Measurements from ENCODE around the gene SGPL1.

SGPL1 gene

DNA sequence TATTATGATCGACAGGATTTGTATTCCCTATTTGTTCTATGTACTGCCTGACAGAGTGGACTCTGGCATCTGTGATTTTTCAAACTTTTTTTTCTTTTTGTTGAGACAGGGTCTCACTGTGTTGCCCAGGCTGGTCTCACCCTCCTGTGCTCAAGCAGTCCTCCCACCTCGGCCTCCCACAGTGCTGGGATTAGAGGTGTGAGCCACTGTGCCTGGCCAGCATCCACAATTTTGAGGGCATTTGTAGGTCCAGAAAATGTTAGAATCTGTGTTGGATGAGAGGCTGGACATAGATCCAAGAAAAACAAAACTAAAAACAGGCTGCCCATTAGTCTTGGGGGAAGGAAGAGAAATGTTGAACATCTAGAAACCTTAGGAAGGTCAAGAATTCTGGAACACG lies 34.3 kb downstream of the SGPL1 start:
- no peak overlapping the region for H4K8ac ChIP-seq (ENCODE audit: low read depth, low read length)
- no peak overlapping the region for H3K4me3 ChIP-seq (ENCODE audit: low read length in 2 of 2)
- H3K4ac ChIP-seq (ENCODE audit: low read length) = no peak overlapping the region
- H4K91ac ChIP-seq (ENCODE audit: low read depth, low read length, poor library complexity) = no peak overlapping the region
- no peaks in the 10 kb centered on the region for H3K9me3 ChIP-seq (replicated peaks in 1 of 2; ENCODE audit: control insufficient read depth in 2 of 2, insufficient read depth in 1 of 2, low read depth in 1 of 2, low read length in 2 of 2)
- H3K9ac ChIP-seq (ENCODE audit: low read depth, low read length, poor library complexity) = no peak overlapping the region
- no peak overlapping the region for H3K4me2 ChIP-seq (ENCODE audit: insufficient read depth, low read length, poor library complexity, severe bottlenecking)
- no peaks in the 10 kb centered on the region for H3K27me3 ChIP-seq (ENCODE audit: control insufficient read depth in 3 of 3, insufficient read depth in 3 of 3, low read depth in 1 of 3, low read length in 3 of 3)
- H3K79me1 ChIP-seq (ENCODE audit: low read depth, low read length) = no peaks in the 10 kb centered on the region
- DNase-seq (ENCODE audit: low spot score) = no peak
- no peak overlapping the region for H2AK5ac ChIP-seq (ENCODE audit: low read depth, low read length)
- no CpG with 5 or more reads among the region's 3 CpGs for WGBS, 2 donors (ENCODE audit: extremely low coverage in 2 of 2, insufficient read length in 2 of 2, insufficient replicate concordance in 1 of 2)
- H2BK12ac ChIP-seq (ENCODE audit: low read length) = no peak overlapping the region
- H3K4me1 ChIP-seq (ENCODE audit: control insufficient read depth in 2 of 2, insufficient read depth in 1 of 2, low read depth in 1 of 2, low read length in 2 of 2) = no peaks in the 10 kb centered on the region
- H2AFZ ChIP-seq (ENCODE audit: low read length) = no peak overlapping the region
- no peak overlapping the region for H3K18ac ChIP-seq (ENCODE audit: low read length)
- no peak overlapping the region for H3K27ac ChIP-seq (replicated peaks; ENCODE audit: low read length)
- no peak overlapping the region for H2BK15ac ChIP-seq (ENCODE audit: low read length)
- H3K23ac ChIP-seq (ENCODE audit: low read depth, low read length, poor library complexity) = no peak overlapping the region
- no peak overlapping the region for H3K14ac ChIP-seq (ENCODE audit: low read length)
- peaks cover 10 to 93% of the 10 kb centered on the region in 2 donors for H3K36me3 ChIP-seq (replicated peaks in 1 of 2; ENCODE audit: control insufficient read depth in 2 of 2, insufficient read depth in 2 of 2, low read length in 2 of 2)
- H2BK120ac ChIP-seq (ENCODE audit: low read depth, low read length) = no peak overlapping the region
- no peak overlapping the region for H2BK5ac ChIP-seq (ENCODE audit: low read length)

DNA sequence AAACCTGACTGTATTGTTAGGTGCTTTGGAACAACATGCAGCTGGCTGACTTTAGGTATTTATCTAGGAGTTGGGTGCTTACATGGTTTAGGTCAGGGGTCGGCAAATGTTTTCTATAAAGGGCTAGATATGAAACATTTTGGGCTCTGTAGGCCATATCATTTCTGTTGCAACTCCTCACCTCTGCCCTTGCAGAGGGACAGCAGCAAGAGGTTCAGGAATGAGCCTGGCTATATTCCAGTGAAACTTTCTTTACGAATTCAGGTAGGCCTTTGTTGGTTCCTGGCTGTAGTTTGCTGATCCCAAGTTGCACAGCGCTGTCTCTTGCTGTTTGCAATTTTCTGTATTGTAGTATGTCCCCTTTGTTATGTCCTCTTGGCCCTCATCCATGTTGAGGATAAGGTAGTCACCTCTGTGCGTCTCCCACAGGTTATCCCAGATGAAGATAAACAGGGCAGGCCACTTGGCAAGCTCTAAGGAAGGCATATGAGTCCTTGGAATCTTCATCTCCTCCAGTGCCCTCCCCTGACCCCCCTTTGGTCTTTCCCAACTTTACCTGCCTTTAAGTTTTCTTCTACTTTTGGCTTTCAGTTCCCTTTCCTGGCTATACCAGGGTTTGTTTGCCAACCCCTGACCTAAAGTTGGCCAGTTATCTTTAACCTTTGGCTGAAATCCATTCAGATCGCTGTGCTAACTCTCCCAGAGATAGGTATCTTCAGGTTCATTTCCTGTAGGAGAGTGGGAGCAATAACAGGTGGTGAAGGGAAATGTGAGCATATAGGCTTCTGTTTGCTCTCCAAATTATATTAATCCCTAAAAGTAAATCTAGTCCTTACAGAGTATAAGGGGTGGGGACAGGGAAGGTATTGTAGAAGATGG lies 36.1 kb downstream of the SGPL1 start:
- no peak for DNase-seq (ENCODE audit: low spot score)
- Histone ChIP-seq H3K4me3 (ENCODE audit: low read length in 2 of 2) (no peak overlapping the region), H2AFZ (ENCODE audit: low read length) (no peak overlapping the region), H2BK5ac (ENCODE audit: low read length) (no peak overlapping the region), H3K36me3 (replicated peaks in 1 of 2; ENCODE audit: control insufficient read depth in 2 of 2, insufficient read depth in 2 of 2, low read length in 2 of 2) (peaks cover 9 to 93% of the 10 kb centered on the region in 2 donors), H4K91ac (ENCODE audit: low read depth, low read length, poor library complexity) (no peak overlapping the region), H3K18ac (ENCODE audit: low read length) (no peak overlapping the region), H3K27me3 (ENCODE audit: control insufficient read depth in 3 of 3, insufficient read depth in 3 of 3, low read depth in 1 of 3, low read length in 3 of 3) (no peaks in the 10 kb centered on the region), H2BK15ac (ENCODE audit: low read length) (no peak overlapping the region), H3K4me2 (ENCODE audit: insufficient read depth, low read length, poor library complexity, severe bottlenecking) (no peak overlapping the region), H3K79me1 (ENCODE audit: low read depth, low read length) (no peaks in the 10 kb centered on the region), H4K8ac (ENCODE audit: low read depth, low read length) (no peak overlapping the region), H2BK120ac (ENCODE audit: low read depth, low read length) (no peak overlapping the region), H3K14ac (ENCODE audit: low read length) (no peak overlapping the region), H2BK12ac (ENCODE audit: low read length) (no peak overlapping the region), H3K4ac (ENCODE audit: low read length) (no peak overlapping the region), H3K9me3 (replicated peaks in 1 of 2; ENCODE audit: control insufficient read depth in 2 of 2, insufficient read depth in 1 of 2, low read depth in 1 of 2, low read length in 2 of 2) (no peaks in the 10 kb centered on the region), H3K27ac (replicated peaks; ENCODE audit: low read length) (no peak overlapping the region), H2AK5ac (ENCODE audit: low read depth, low read length) (no peak overlapping the region), H3K9ac (ENCODE audit: low read depth, low read length, poor library complexity) (no peak overlapping the region), H3K23ac (ENCODE audit: low read depth, low read length, poor library complexity) (no peak overlapping the region), H3K4me1 (ENCODE audit: control insufficient read depth in 2 of 2, insufficient read depth in 1 of 2, low read depth in 1 of 2, low read length in 2 of 2) (no peaks in the 10 kb centered on the region)
- no CpG with 5 or more reads among the region's 5 CpGs for WGBS, 2 donors (ENCODE audit: extremely low coverage in 2 of 2, insufficient read length in 2 of 2, insufficient replicate concordance in 1 of 2)

DNA sequence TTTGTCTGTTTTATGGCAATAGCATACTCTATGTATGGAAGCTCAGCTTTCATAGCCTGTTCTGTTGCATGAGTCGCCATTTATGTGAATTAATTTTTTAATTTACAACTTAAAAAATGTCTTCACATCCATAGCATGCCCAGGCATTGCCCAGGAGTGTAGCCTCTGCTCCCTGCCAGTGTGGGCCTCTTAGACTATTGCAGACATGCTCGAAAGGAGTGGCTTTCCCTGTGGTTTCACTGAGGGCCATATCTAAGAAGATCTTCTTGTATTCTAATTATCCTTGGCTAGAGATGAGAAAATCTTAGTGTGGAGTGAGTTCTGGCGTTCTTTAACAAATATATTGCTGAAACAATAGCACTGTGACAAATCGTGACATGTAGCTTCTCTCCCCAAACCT lies 37.3 kb downstream of the SGPL1 start:
- Histone ChIP-seq H2BK120ac (ENCODE audit: low read depth, low read length) (no peak overlapping the region), H3K14ac (ENCODE audit: low read length) (no peak overlapping the region), H2AK5ac (ENCODE audit: low read depth, low read length) (no peak overlapping the region), H2BK12ac (ENCODE audit: low read length) (no peak overlapping the region), H3K36me3 (replicated peaks in 1 of 2; ENCODE audit: control insufficient read depth in 2 of 2, insufficient read depth in 2 of 2, low read length in 2 of 2) (peaks cover 10 to 95% of the 10 kb centered on the region in 2 donors), H3K9me3 (replicated peaks in 1 of 2; ENCODE audit: control insufficient read depth in 2 of 2, insufficient read depth in 1 of 2, low read depth in 1 of 2, low read length in 2 of 2) (no peaks in the 10 kb centered on the region), H3K4me3 (ENCODE audit: low read length in 2 of 2) (no peak overlapping the region), H2BK5ac (ENCODE audit: low read length) (no peak overlapping the region), H3K4ac (ENCODE audit: low read length) (no peak overlapping the region), H4K8ac (ENCODE audit: low read depth, low read length) (no peak overlapping the region), H3K23ac (ENCODE audit: low read depth, low read length, poor library complexity) (no peak overlapping the region), H3K27me3 (ENCODE audit: control insufficient read depth in 3 of 3, insufficient read depth in 3 of 3, low read depth in 1 of 3, low read length in 3 of 3) (no peaks in the 10 kb centered on the region), H3K79me1 (ENCODE audit: low read depth, low read length) (no peaks in the 10 kb centered on the region), H3K18ac (ENCODE audit: low read length) (no peak overlapping the region), H3K4me1 (ENCODE audit: control insufficient read depth in 2 of 2, insufficient read depth in 1 of 2, low read depth in 1 of 2, low read length in 2 of 2) (no peaks in the 10 kb centered on the region), H2AFZ (ENCODE audit: low read length) (no peak overlapping the region), H2BK15ac (ENCODE audit: low read length) (no peak overlapping the region), H3K27ac (replicated peaks; ENCODE audit: low read length) (no peak overlapping the region), H4K91ac (ENCODE audit: low read depth, low read length, poor library complexity) (no peak overlapping the region), H3K4me2 (ENCODE audit: insufficient read depth, low read length, poor library complexity, severe bottlenecking) (no peak overlapping the region), H3K9ac (ENCODE audit: low read depth, low read length, poor library complexity) (no peak overlapping the region)
- WGBS, 2 donors (ENCODE audit: extremely low coverage in 2 of 2, insufficient read length in 2 of 2, insufficient replicate concordance in 1 of 2) = no CpG with 5 or more reads among the region's 4 CpGs
- DNase-seq (ENCODE audit: low spot score) = no peak

DNA sequence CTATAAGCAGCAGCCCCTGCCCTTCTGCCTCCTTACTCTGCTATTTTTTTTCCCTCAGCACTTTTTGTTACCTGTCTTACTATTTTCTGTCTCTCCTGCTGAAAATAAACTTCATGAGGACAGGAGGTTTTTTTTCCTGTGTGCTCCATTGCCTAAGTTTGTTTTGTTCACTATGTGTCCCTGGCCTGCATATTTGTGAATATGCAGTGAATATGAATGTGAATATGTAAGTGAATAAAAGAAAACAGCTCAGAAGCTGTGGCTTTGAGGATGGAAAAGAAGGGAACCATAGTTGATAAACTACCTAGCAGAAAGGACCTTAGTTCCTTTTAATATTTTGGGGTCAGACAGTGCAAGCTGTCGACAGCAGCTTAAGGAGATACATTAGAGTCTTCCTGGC lies 37.7 kb downstream of the SGPL1 start:
- WGBS, 2 donors (ENCODE audit: extremely low coverage in 2 of 2, insufficient read length in 2 of 2, insufficient replicate concordance in 1 of 2) = no CpG with 5 or more reads among the region's 1 CpG
- H2BK15ac ChIP-seq (ENCODE audit: low read length) = no peak overlapping the region
- no peak overlapping the region for H3K14ac ChIP-seq (ENCODE audit: low read length)
- H2AK5ac ChIP-seq (ENCODE audit: low read depth, low read length) = no peak overlapping the region
- no peaks in the 10 kb centered on the region for H3K9me3 ChIP-seq (replicated peaks in 1 of 2; ENCODE audit: control insufficient read depth in 2 of 2, insufficient read depth in 1 of 2, low read depth in 1 of 2, low read length in 2 of 2)
- H2BK5ac ChIP-seq (ENCODE audit: low read length) = no peak overlapping the region
- H3K4me1 ChIP-seq (ENCODE audit: control insufficient read depth in 2 of 2, insufficient read depth in 1 of 2, low read depth in 1 of 2, low read length in 2 of 2) = no peaks in the 10 kb centered on the region
- H3K27ac ChIP-seq (replicated peaks; ENCODE audit: low read length) = no peak overlapping the region
- no peak overlapping the region for H3K4me3 ChIP-seq (ENCODE audit: low read length in 2 of 2)
- H3K4ac ChIP-seq (ENCODE audit: low read length) = no peak overlapping the region
- H3K18ac ChIP-seq (ENCODE audit: low read length) = no peak overlapping the region
- no peak overlapping the region for H3K9ac ChIP-seq (ENCODE audit: low read depth, low read length, poor library complexity)
- H4K8ac ChIP-seq (ENCODE audit: low read depth, low read length) = no peak overlapping the region
- H2BK120ac ChIP-seq (ENCODE audit: low read depth, low read length) = no peak overlapping the region
- no peaks in the 10 kb centered on the region for H3K79me1 ChIP-seq (ENCODE audit: low read depth, low read length)
- no peaks in the 10 kb centered on the region for H3K27me3 ChIP-seq (ENCODE audit: control insufficient read depth in 3 of 3, insufficient read depth in 3 of 3, low read depth in 1 of 3, low read length in 3 of 3)
- no peak overlapping the region for H3K23ac ChIP-seq (ENCODE audit: low read depth, low read length, poor library complexity)
- H2AFZ ChIP-seq (ENCODE audit: low read length) = no peak overlapping the region
- no peak overlapping the region for H2BK12ac ChIP-seq (ENCODE audit: low read length)
- no peak for DNase-seq (ENCODE audit: low spot score)
- H3K36me3 ChIP-seq (replicated peaks in 1 of 2; ENCODE audit: control insufficient read depth in 2 of 2, insufficient read depth in 2 of 2, low read length in 2 of 2) = peaks cover 10 to 97% of the 10 kb centered on the region in 2 donors
- no peak overlapping the region for H4K91ac ChIP-seq (ENCODE audit: low read depth, low read length, poor library complexity)
- no peak overlapping the region for H3K4me2 ChIP-seq (ENCODE audit: insufficient read depth, low read length, poor library complexity, severe bottlenecking)
